Stimulated activated CD4-positive, alpha-beta T cell treated with anti-CD3 and anti-CD28 coated beads, Interleukin-4, amount 100 ng/mL, for 48 hours (primary cell): ENCODE measurements around the gene DEGS2.
"Not testable (repeated sequence)": the region's sequence is repeated elsewhere in the genome, so short reads cannot be mapped to it uniquely, and the experiment has no call there.

Experiments used
- DNase-seq, 2 donors: peaks; one replicate each; pipeline ENCODE4 v3.0.0-alpha.2; 2020; ENCODE audit warnings: low read depth in 2 of 2

DEGS2 gene

GRCh38 chr14:100180671-100181070 is 21.2 kb upstream of the DEGS2 start:
- not testable (repeated sequence) for DNase-seq

DNA sequence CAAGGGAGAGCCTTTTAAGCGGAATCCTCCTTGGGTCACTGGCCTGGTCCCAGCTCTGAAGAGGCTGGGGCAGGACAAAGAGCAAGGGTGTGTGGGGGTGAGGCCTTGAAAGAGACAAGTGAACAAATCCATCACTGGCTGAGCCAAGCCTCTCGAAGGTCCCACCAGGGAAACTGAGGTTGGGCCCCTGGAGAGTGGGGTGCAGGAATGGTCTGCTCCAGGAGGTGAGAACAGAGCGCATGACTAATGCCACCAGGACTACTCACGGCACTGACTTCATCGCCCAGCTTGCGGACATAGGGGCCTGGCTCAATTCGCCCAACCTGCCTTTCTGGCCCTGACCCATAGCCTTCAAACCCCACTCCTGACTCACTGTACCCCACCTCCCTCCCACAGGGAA is 19.2 kb upstream of the DEGS2 start:
- DNase-seq, result no peak

GRCh38 chr14:100176811-100177327 is 17.4 kb upstream of the DEGS2 start:
- no peak for DNase-seq

DNA sequence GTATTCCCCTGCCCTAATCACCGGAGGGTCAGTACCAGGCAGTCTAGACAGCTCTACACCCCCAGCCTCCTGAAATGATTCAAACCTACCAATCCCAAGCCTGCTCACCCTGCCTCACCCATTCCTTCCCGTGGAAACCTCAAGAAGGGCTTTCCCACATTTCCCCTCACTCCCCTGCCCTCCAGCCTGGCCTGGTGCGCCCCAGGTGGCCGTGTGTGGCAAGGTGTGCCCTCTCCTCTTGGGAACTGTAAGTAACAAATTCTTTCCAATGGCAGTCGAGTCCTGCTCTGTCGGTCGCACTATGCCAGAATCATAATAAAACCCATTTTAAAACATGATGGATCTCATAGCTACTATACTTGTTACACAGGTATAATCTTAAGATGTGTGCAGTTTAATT is 13.9 kb upstream of the DEGS2 start:
- DNase-seq, result no peak

DNA sequence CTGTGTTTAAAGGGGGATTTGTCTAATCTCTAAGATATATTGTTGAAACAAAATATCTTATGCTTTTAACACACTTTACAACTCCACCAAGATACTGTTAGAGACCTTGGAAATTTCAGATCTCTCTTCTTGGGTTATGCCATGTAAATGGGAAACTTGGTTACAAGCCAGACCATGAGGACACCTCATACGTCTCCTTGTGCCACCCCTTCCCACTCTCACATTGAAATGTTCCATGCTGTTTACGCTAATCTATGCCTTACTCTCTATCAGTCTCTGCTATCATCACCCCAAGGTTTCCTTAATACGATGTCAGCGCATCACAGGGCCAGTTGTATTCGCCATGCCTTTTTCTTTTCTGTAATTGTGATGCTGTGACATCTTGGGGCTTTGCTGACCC is 13.4 kb upstream of the DEGS2 start:
- DNase-seq, result no peak

- DNase-seq, result no peak
These were observed 11.4 kb upstream of the DEGS2 start for GRCh38 chr14:100170880-100171279.

GRCh38 chr14:100168506-100168905 is 9.1 kb upstream of the DEGS2 start:
- DNase-seq, result no peak

DNA sequence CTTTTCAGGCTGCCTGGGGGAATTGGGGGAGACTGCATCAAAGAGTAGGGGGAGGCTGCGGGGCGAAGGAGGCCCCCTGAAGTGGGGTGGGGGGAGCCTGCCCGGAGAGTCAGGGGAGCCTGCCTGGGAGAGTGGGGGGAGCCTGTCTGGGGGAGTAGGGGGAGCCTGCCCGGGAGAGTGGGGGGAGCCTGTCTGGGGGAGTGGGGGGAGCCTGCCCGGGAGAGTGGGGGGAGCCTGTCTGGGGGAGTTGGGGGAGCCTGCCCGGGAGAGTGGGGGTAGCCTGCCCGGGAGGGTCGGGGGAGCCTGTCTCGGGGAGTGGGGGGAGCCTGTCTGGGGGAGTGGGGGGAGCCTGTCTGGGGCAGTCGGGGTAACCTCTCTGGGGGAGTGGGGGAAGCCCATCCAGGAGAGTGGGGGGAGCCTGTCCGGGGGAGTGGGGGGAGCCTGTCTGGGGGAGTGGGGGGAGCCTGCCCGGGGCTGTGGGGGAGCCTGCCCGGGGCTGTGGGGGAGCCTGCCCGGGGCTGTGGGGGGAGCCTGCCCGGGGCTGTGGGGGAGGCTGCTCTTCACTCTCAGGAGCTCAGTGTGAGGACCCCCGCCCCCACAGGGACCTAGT is 6.5 kb upstream of the DEGS2 start:
- DNase-seq, result no peak

- no peak for DNase-seq
These were observed 5.9 kb upstream of the DEGS2 start for GRCh38 chr14:100165376-100165775.

DNA sequence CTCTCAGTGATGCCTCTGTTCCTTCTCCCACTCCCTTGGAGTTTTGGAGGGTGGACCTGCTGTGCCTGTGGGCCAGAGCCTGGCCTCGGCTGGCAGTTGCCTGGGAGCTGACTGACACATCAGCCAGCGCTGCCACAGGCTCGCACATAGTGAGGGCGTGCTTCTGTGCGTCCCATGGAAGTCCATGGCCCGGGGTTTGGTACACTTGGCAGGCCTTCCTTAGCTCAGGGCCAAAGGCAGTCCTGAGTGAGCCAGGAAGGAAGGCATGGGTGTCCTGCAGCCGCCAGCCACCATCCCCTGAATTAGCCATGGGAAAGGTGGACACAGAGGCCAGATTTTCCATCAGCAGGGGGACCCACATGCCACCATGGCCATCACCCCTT is 1.1 kb upstream of the DEGS2 start:
- no peak for DNase-seq

DNA sequence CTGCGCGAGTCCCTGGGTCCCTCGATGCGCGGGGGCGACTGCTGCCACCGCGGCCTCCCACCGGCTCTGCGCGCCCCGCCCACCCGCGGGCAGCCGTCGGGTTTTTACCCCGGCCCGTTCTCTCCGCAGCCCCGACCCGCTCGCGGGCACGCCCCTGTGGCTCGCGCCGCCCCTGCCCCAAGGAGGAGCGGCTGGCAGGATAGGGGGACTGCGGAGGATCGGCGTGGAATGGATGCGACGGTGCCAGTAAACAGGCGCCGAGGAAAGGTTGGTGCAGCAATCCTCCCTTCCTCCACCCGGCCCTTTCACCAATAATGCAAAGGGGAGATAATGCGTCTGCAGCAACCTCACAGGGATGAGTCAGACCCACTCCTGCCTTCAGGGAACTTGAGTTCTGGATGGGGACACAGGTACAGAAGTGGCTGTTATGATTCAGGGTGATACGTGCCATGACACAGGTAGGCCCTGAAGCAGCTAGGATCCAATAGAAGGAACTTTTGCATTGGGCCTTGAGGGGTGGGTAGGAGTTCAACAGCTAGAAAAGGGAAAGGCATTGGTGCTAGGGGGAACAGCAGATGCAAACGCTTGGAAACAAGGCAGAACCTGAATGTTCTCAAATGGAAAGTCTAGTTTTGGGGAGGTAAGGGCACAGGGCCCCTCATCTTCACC is 554 bp upstream of the DEGS2 start:
- DNase-seq, result no peak

- DNase-seq, result no peak
These were observed 815 bp downstream of the DEGS2 start for GRCh38 chr14:100158566-100159093.

DNA sequence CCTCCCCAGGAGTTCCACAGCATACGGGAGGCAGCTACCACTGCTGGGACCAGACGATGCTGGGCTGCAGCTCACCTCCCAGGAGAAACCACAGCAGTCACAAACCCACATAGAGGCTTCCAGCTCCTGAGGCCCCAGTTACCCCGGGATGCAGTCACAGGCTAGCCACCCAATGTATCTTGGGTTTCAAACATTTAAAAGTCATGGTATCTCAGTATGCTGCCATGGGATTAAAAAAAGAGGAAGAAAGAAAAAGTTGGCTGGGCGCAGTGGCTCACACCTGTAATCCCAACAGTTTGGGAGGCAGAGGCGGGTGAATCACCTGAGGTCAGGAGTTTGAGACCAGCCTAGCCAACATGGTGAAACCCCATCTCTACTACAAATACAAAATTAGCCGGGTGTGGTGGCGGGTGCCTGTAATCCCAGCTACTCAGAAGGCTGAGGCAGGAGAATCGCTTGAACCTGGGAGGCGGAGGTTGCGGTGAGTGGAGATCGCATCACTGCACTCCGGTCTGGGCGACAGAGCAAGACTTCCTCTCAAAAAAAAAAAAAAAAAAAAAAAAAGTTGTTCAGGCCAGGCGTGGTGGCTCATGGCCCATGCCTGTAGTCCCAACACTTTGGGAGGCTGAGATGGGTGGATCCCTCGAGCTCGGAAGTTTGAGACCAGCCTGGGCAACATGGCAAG is 1.8 kb downstream of the DEGS2 start:
- DNase-seq, result not testable (repeated sequence)

DNA sequence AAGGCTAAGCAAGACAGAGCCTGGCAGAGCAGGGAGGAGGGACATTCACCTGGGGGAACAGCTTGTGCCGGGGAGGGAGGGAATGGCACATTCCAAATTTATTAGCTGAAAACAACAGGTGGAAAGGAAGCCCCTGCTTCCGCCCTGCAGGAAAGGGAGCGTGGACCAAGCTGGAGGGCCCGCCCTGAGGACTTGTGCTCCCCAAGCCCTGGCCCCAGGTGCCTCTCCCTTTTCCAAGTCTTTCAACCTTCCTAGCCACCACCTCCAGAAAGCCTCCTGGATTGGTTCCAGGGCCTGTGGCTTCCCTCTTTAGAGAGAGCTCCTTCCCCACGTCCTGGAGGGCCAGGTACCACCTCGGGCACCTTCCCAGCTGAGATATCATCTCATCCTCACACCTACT is 2.7 kb downstream of the DEGS2 start:
- DNase-seq, result no peak

DNA sequence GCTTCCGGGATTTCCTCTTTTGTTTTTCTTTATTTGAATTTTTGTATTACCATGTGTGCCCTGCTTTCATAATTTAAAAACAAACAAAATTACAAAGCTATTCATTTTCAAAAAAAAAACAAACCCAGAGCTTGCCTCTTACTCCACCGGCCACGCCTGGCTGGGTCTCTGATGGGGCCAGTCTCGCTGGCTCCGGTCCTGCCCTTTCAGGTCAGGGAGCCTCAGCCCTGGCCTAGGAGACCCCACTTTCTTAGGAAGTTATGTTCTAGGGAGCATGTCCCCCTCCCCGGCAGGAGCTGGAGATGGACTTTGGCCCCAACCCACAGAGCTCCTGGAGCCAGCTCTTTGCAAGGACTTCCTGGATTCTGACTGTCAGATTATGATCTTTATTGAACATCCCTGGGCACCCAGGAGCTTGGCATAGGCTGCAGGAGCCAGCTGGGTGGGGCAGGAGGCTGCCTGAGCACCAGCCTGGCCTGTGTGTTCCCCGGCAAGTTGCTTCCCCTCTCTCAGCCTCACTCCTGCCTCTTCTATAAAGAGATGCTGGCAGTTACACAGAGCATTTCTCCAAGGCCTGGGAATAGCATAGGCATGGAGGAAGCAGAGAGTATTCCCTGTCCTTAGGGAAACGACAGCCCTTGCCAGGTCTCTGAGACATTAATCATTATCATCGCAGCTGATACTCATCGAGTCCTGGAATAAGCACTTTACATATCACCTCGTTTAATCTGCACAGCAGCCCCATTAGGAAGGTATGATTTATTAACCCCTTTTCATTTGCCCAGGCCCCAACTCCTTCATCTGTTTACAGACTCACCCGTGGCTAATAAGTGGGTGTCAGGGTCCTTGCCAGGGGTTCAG is 3.5 kb downstream of the DEGS2 start:
- no peak for DNase-seq

DNA sequence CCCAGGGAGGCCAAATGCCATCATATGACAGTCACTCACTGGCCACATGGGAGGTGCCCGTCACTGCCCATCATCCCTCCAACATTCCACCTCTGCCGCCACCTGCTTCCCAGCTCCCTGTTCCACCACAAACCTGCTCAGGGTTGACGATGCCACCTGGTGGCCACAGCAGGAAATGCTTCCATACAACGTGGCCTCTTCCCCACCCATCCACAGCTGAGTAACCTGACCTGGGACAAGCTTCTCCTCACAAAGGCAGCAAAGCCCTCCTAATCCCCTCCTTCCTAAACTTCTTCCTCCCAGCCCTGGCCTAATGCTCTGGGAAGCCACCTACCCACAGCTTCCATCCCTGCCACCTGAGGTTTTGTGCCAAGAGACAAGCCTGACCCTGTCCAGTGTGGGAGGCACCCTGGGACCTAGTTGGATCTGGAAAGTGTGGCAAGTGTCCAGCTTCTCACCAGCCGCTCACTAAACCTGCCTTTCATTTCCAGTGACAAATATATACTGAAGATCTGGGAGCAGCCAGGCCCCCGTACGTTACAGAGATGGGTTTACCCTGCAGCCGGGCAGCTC is 4.3 kb downstream of the DEGS2 start:
- peak in 1 of 2 donors; percentile 49 for DNase-seq

- no peak for DNase-seq
These were observed 5.9 kb downstream of the DEGS2 start for GRCh38 chr14:100153560-100153959.

- no peak for DNase-seq
These were observed 7.4 kb downstream of the DEGS2 start for GRCh38 chr14:100152091-100152490.

- no peak for DNase-seq
These were observed 8.4 kb downstream of the DEGS2 start for GRCh38 chr14:100150932-100151587.

GRCh38 chr14:100149851-100150611 is 9.4 kb downstream of the DEGS2 start:
- no peak for DNase-seq
